GM04504 (cell line): ENCODE measurements around the gene AKIRIN1.
"Not testable (repeated sequence)": the region's sequence is repeated elsewhere in the genome, so short reads cannot be mapped to it uniquely, and the experiment has no call there.

ENCODE experiments used
- DNase-seq: peaks from one replicate; pipeline ENCODE4 v3.0.0-alpha.2; 2012; ENCODE audit warnings: low read depth

Gene AKIRIN1

DNA sequence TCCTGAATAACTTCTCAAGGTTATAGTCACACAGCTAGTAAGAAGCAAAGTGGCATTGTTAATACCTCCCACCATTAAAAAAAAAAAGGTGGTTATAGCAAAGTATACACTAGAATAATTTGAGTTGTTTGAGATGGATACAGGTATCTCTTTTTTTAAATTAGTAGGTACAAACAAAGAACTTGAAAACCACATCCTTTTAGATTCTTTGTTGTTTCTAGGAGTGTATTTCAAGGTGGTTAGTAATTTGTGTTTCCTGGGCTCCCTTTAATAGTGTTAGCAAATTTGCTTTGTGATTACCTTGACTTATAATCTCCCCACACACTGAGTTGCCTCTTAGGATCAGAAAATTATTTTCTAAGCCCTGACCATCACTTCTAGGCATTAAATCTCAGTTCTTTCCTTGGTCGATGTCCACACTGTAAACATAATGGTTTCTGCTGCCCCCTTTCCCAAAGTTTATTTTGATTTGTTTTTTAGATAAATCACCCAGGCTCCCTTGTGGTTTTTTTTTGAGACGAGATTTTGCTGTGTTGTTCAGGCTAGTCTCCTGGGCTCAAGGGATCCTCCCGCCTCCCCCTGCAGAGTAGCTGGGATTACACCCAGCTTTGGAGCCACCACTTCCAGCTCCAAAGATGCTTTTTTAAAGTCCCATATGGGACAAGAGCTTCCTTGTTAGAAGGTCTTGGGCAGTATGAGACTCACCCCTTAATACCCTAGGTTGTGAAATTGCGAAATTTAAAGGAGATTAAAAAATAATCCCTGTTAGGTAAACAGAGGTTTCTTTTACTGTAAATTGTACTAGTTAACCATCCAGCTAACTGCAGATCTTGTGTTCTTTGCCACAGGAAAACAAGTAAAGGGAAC is 6.2 kb downstream of the AKIRIN1 start:
- no peak for DNase-seq

DNA sequence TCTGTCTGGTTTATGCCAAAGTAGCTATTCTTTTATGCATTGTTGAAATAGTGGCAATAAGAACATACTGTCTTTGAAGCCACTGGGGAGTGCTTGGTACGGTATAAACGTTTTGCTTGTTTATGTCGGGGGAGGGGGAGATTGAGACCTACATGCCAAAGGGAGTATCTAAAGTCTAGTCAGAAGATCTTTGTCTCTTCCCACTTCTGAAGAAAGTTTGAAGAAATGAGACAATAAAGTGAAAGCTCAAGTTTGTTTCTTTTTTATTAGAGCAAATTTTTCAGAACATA is 6.8 kb downstream of the AKIRIN1 start:
- no peak for DNase-seq

GRCh38 chr1:39001516-39002421 is 10.7 kb downstream of the AKIRIN1 start:
- no peak for DNase-seq

GRCh38 chr1:39003281-39003680 is 12.2 kb downstream of the AKIRIN1 start:
- DNase-seq: no peak

GRCh38 chr1:39003794-39004193 is 12.7 kb downstream of the AKIRIN1 start:
- no peak for DNase-seq

DNA sequence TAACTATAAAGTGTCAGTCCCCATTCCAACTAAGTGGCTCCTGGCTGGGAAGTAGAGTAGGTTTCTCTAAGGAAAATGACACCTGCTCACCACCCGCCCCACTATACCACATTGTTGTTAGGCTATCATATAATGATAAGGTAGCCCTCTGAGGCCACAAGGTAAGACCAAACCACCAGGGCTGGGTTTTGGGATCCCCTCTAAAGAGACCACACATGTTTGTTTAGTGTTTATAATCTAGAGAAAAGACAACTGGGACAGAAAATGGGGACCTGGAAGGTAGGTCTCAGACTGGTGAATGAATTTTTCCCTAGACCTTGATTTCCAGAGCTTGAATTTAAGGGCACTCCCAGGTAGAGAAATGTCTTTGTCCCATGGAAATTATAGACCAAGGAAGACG is 15.2 kb downstream of the AKIRIN1 start:
- DNase-seq: no peak

- no peak for DNase-seq
Measured at GRCh38 chr1:39006726-39007645, 15.9 kb downstream of the AKIRIN1 start.

GRCh38 chr1:39014956-39015355 is 23.9 kb downstream of the AKIRIN1 start:
- DNase-seq: not testable (repeated sequence)

- no peak for DNase-seq
Measured at GRCh38 chr1:39016604-39017171, 25.6 kb downstream of the AKIRIN1 start.

- DNase-seq: no peak
Measured at GRCh38 chr1:39017266-39017665, 26.2 kb downstream of the AKIRIN1 start.

GRCh38 chr1:39020494-39020893 is 29.4 kb downstream of the AKIRIN1 start:
- DNase-seq: not testable (repeated sequence)

DNA sequence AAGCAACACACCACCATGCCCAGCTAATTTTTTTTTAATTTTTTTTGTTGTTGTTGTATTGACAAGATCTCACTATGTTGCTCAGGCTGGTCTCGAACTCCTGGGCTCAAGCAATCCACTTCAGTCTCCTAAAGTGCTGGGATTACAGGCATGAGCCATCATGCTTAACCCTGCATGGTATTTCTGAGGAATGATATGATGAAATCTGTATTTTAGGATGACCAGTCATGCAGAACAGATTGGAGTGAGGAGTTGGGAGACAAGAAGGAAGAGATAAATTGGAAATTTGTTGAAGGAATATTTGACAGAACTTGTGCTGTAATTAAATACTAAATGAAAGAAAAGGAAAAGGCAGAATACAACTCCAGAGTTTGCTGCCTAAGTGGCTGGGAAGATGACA is 30.4 kb downstream of the AKIRIN1 start:
- no peak for DNase-seq

DNA sequence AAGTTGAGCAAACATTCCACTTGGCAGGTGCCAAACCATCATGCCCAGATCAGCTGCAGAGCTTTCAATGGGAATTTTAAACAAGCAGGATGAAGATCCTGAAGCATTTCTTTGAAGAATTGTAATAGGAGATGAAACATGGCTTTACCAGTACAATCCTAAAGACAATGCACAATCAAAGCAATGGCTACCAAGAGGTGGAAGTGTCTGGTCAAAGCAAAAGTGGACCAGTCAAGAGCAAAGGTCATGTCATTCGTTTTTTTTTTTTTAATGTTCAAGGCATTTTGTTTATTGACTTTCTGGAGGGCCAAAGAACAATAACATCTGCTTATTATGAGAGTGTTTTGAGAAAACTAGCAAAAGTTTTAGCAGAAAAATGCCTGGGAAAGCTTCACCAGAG is 32.1 kb downstream of the AKIRIN1 start:
- DNase-seq: no peak

DNA sequence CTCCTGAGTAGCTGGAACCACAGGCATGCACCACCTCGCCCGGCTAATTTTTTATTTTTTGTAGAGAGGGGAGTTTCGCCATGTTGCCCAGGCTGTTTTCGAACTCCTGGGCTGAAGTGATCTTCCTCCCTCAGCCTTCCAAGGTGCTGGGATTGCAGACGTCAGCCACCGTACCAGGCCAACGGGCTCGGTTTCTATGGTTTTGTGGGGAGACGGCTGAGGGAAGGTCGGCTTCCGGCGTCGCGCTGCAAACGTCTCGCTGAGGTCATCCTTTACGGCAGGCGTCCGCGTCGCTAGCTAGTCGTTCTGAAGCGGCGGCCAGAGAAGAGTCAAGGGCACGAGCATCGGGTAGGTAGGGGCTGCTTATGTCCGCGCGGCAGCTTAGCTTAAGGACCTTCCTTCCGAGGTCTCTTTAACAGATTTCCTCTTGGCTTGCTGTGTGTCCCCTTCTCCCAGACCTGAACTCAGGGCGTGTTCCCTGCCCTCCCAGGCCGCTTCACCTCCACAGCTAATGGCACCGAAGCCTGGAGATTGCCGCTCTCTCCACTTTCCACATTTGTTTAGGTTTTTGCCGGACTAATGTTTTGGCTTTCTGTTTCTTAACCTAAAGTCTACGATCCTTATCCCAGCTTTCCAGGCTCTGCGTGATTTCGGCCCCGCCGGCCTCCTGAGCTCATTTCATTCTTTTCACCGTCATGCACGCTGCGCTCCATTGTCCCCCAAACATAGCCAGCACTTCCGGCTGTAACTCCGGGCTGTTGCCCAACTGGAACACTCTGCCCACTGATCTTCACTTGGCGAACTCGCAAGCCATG is 35.2 kb downstream of the AKIRIN1 start, which contains the start of gene NDUFS5:
TSS of gene NDUFS5 (plus strand) at position 300 of the 815 bp plus-strand sequence. CDS start 2,375 bp downstream, outside the sequence.
- peak; percentile 79 for DNase-seq

- DNase-seq: no peak
Measured at GRCh38 chr1:39026866-39027507, 35.9 kb downstream of the AKIRIN1 start.

- no peak for DNase-seq
Measured at GRCh38 chr1:39034114-39034654, 43.1 kb downstream of the AKIRIN1 start.

- no peak for DNase-seq
Measured at GRCh38 chr1:39036678-39037077, 45.6 kb downstream of the AKIRIN1 start.

GRCh38 chr1:39043513-39043912 is 52.4 kb downstream of the AKIRIN1 start:
- DNase-seq: no peak

GRCh38 chr1:39044762-39045161 is 53.7 kb downstream of the AKIRIN1 start:
- no peak for DNase-seq

DNA sequence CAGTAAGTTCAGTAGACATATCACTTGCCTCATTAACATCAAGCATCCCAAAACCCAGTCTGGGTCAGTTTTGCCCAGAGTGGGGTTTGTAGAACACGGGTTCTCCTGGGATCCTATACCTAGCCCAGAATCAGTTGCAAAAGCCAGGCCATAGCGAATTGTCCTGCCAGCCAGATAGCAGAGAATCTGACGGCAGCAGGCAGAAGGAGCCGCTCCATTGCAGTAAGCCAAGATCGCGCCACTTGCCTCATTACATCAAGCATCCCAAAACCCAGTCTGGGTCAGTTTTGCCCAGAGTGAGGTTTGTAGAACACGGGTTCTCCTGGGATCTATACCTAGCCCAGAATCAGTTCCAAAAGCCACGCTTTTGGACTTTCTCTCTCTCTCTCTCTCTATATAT is 54.2 kb downstream of the AKIRIN1 start:
- no peak for DNase-seq
